ENCODE measurements around the gene NOC3L.

GRCh38 chr10:94409021-94409657, 46.4 kb upstream of the NOC3L start:
- TF ChIP-seq CTCF (IDR thresholded peaks at IDR 0.05; ENCODE audit: insufficient read depth, low read depth, low read length), result no peak
- TF ChIP-seq EZH2 (IDR thresholded peaks at IDR 0.05; ENCODE audit: insufficient read depth, low read length), result no peak
